Astrocyte of the cerebellum (primary cell): ENCODE results near the gene MLN.

Experiments used
- DNase-seq: peaks from one replicate; pipeline ENCODE4 v3.0.0-alpha.2; 2011; ENCODE audit warnings: low read depth
- H3K4me3 ChIP-seq: 2 replicates; pipeline ENCODE4 v1.5.1; 2011; ENCODE audit warnings: mild to moderate bottlenecking, low read depth, low read length, moderate library complexity
- CTCF ChIP-seq: IDR thresholded peaks from 2 replicates; pipeline ENCODE4 v1.5.1; 2012; ENCODE audit warnings: low read length, low read depth, moderate library complexity, mild to moderate bottlenecking; ENCODE audit errors: missing control alignments
- in situ Hi-C: cut with HindIII; loops from 2 replicates; pipeline ENCODE4 v1.10.0; 2017; ENCODE audit warnings: low sequenced_read_pairs

The MLN gene

GRCh38 chr6:33820784-33821520 is 17.1 kb upstream of the MLN start:
- no peak for DNase-seq
- no peak for TF ChIP-seq CTCF
- in situ Hi-C loops: no loop called here
- no peak overlapping the region for H3K4me3 ChIP-seq

GRCh38 chr6:33820243-33820642 is 16.4 kb upstream of the MLN start:
- in situ Hi-C loops: no loop called here

GRCh38 chr6:33819021-33819420 is 15.2 kb upstream of the MLN start:
- in situ Hi-C loops: no loop called here
- TF ChIP-seq CTCF: no peak
- DNase-seq: no peak
- no peak overlapping the region for H3K4me3 ChIP-seq

More at GRCh38 chr6:33820243-33820642, 16.4 kb upstream of the MLN start:
- no peak for DNase-seq
- no peak for TF ChIP-seq CTCF
- H3K4me3 ChIP-seq: no peak overlapping the region

GRCh38 chr6:33818293-33818692 is 14.5 kb upstream of the MLN start:
- TF ChIP-seq CTCF: no peak
- no peak overlapping the region for H3K4me3 ChIP-seq
- in situ Hi-C loops: no loop called here
- no peak for DNase-seq

GRCh38 chr6:33817489-33817888 is 13.7 kb upstream of the MLN start:
- DNase-seq: no peak
- no peak for TF ChIP-seq CTCF
- H3K4me3 ChIP-seq: no peak overlapping the region
- in situ Hi-C loops: no loop called here

- no peak overlapping the region for H3K4me3 ChIP-seq
- in situ Hi-C loops: no loop called here
Observed at GRCh38 chr6:33816911-33817310, 13.1 kb upstream of the MLN start.

More at GRCh38 chr6:33816911-33817310, 13.1 kb upstream of the MLN start:
- no peak for DNase-seq
- TF ChIP-seq CTCF: no peak
